NCI-H2227 (cell line): ENCODE measurements around the gene NUCKS1.
"Not testable (repeated sequence)": the region's sequence is repeated elsewhere in the genome, so short reads cannot be mapped to it uniquely, and the experiment has no call there.

ENCODE experiments used
- DNase-seq: peaks from one replicate; lab custom pipeline; 2025; ENCODE audit not compliant: unreplicated experiment; lab: John Stamatoyannopoulos, UW

Gene NUCKS1

DNA sequence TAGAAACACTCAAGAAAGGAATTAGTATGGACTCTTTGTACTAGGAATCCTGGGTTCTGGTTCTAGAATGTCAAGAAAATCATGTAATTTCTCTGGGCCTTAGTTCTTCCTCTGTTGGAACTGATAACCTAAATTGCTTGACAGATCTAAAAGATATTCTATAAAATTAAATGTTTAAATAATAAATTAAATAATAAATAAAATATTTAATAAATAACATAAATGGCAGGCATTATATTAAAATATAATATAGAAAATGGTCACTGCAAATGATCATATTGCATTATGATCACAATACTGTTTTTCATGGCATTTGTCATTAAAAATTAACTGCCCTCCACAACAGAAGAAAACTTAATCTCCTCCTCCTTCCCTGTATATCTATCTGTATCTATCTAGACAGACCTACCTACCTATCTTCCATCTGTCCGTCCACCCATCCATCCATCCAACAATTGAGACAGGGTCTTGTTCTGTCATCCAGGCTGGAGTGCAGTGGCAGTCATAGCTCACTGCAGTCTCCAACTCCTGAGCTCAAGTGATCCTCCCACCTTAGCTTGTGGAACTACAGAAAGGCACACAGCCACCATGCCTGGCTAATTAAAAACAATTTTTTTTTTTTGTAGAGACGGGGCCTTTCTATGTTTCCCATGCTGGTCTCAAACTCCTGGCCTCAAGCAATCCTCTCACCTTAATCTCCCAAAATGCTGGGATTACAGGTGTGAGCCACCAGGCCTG lies 16.4 kb downstream of the NUCKS1 start:
- DNase-seq = no peak

DNA sequence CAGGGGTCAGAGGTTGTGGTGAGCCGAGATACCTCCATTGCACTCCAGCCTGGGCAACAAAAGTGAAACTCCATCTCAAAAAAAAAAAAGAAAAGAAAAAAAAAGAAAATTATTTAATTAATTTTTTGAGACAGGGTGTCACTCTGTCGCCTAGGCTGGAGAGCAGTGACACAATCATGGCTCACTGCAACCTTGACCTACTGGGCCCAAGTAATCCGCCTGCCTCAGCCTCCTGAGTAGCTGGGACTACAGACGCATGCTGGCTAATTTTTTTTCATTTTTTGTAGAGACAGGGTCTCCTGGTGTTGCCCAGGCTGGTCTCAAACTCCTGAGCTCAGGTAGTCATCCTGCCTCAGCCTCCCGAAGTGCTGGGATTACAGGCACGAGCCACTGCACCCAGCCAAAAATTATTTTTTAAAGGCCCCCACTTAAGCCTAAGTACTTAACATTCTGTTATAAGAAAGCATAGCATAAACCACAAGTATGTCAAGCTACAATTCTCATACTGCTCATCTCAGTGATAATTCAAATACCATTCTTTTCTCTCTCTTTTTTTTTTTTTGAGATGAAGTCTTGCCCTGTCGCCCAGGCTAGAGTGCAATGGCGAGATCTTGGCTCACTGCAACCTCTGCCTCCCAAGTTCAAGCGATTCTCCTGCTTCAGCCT lies 19.9 kb downstream of the NUCKS1 start:
- DNase-seq = no peak

DNA sequence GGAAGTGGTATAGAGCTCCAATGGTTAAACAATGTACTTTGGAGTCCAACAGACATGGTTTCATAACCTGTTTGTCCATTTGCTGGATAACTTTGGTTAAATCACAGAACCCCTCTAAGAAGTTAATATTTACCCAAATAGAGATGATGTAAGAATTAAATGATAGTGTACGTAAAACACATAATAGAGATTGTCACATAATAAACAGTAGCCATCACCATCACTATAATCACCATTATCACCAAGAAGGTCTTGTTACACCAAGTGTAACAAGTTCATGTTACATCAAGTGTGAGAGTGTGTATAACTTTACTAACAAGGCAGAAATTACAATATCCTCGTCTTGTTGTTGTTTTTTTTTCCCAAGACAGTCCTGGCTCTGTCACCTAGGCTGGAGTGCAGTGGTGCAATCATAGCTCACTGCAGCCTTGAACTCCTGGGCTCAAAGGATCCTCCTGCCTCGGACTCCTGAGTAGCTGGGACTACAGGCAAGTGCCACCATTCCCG lies 23.3 kb downstream of the NUCKS1 start:
- DNase-seq = no peak

DNA sequence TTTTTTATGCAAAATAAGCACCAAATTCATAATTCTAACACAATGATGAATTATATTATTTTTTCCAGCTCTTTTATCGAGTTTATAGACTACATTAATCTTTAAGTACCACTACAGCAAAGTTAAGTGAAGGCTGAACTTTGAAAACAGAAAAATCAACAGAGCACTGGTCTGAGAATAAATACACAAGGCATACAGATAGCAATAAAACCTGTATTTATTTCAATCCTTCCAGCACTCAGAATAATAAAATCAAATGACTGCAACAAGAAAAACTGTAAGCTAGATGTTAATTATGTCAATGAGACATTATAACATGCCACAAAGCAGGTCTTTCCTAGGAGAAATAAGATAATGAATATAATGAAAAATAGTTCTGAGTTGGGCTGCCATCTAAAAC lies 24.5 kb downstream of the NUCKS1 start:
- no peak for DNase-seq

DNA sequence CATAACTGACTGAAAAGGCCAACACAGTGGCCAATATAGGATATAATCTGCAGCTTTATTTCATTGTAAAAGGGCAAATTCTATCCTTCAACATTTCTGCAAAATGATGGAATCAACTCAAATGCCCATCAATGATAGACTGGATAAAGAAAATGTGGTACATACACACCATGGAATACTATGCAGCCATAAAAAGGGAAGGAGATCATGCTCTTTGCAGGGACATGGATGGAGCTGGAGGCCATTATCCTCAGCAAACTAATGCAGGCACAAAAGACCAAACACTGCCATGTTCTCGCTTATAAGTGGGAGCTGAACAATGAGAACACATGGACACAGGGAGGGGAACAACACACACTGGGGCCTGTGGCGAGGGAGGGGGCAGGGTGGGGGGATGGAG lies 29.2 kb downstream of the NUCKS1 start:
- DNase-seq = not testable (repeated sequence)

DNA sequence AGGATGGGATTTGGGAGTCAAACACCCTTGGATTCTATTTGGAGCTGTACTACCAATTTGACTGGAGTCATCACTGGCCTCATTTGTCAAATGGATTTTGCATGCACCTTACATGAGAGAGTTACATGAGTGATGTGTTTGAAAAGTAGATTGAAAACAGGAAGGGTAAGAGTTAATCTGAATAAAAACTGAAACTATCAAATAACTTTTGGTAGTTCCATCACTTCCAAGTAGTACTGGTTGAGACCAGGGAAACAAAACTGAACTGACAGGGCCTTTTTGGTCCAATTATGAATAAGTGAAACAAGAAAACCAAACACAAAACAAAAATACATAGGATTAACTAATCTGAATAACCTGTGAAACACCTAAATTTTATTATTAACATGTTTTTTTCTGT lies 30.2 kb downstream of the NUCKS1 start:
- no peak for DNase-seq

DNA sequence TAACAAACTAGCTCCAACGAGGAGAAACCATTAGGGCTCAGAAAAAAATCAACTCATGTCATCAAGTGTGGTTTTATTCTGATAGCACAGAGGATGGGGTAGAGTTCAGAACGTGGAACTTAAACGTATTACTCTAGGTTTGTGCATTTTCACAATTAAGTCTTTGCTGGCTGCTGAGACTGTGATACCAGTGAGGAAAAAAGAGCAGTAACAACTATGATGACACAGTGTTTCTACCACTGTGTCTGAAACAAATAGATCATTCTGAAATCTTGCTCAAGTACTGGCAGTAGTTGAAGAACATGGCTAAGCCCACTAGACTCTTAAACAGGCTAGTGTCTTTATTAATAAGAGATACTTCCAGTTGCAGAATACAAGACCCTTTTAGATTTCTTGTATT lies 31.0 kb downstream of the NUCKS1 start:
- DNase-seq = no peak

DNA sequence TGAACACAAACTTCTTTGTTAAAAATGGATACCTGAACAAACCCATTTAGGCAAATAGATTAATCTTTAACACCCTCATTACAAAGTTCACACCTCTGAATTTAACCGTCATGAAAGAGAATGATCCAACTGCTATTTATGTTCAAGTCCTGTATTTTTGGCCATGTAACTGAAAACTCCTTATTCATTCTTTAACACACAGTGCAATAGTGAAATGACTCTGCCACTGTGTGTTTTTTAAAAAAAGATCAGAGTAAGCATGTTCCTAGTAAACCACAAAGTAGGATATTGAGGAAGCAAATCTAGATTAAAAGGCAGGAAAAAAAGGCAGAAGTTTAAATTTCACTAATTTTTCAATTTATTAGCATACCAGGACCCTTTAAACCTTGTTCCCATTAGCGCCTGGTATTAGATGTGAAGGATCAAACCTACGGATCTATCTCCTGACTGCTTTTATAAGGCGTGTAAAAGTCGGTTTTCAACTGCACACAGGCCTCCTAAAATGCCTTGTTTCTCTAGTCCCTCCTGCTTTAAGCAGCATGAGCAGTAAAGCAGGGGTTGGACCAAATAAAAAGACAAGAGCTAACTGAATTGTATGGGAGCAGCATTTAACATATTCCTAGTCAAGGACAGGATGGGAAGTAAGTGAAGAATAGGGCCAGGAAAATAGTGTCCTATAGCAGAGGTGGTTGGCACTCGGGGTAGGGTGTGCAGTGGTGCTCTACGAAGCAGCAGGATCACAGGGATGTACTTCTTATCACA lies 33.4 kb downstream of the NUCKS1 start:
- no peak for DNase-seq

DNA sequence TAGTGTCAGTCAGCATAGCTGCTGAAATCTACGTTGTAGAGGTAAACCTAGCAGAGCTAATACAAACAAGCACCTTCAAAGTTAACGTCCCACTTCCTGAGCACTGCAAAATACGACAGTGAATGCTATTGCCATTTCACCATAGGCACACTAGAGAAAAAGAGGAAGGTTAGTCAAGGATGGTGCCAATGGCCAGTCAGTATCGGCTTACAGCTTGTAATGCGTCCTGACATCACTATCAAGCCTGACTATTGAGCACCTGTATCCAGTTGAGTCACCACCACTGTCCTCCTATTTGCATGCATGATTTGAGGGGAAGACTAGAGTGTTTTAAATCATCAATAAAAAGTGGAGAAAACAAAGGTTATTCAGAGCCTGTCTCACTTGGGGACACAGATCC lies 34.4 kb downstream of the NUCKS1 start:
- no peak for DNase-seq

DNA sequence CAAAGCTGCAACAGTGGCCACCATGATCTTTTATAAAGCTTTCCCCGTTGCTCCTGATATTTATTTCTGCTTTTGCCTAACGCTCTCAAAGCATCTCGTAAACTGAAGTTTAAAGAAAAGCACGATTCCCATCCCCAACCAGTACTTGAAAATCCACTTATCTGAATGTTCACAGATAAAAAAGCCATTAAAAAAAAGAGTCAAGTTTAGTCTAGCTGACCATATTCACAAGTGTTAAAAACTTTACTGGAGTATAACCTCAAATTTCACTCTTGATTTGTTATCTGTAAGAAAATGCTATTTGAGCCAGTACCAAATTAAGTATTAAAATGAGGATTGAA lies 35.1 kb downstream of the NUCKS1 start:
- DNase-seq = no peak

DNA sequence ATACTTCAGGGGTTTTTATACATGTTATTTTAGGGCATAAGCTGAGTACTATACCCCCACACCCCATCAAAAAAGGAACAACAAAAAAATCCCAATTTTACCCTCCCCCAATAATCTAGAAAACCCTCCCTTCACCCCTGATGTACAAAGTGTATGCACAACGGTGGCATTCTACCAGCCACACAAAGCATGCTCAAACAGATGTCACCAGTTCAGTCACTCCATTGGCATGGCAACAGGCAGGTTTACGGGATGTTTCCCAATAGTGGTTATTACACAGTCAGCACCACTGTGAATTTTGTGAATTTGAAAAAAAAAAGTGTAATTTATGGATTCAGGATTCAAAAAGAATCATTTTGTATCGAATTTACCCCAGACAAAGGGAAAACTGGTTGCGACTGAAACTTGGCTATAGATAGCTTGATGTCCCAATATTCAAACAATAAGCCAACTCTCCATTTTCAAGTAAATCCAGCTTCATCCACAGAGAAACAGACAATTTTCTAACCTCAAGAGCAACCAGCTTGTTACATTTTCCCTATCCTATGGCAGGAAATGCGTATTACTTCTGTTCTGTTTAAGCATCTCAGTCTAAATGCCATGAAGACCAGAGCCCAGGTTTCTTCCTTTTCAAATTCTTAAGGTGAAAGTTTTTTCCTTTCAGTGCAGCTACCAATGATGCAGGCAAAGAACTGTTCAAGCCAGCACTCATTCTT lies 35.6 kb downstream of the NUCKS1 start:
- no peak for DNase-seq

DNA sequence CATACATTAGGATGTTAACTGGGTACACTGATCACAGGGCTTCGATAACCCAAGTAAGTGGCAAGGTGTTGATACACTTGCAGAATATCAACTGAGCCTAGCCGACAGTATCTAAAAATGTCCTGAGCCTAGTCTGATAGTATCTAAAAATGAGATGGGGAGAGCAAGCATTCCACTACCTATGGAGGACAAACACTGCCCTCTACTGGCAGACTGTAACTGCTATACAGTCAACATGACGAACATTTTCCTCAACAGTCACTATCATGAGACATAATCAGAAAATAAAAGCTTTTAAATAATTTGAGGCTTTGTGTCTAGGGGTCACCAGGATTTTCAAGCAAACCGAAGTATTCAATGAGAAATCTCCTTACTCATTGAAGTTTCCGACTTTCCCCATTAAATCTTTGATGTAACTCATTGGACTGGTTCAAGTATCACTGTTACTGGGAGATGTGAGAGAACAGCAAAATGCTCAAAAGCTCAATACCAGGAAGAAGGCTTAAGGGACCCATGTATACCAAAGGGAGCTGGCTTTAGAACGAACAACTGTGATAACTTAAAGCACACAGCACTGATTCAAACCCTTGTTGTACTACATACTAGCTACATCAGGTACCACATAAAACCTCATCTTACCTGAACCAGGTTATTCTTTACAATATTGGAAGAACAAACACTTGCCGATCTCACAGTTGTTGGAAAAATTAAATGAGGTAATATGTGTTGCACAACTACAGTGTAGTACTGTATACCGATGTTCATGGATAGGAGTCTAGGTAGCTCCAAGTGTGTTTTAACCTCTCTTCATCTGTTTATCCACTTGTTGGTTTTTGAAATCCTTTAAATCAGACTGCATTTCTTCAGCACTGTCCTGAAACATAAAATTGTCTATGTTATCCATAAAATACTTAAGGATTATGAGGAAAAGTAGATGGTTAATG lies 38.6 kb downstream of the NUCKS1 start:
- peak; percentile 87 for DNase-seq

DNA sequence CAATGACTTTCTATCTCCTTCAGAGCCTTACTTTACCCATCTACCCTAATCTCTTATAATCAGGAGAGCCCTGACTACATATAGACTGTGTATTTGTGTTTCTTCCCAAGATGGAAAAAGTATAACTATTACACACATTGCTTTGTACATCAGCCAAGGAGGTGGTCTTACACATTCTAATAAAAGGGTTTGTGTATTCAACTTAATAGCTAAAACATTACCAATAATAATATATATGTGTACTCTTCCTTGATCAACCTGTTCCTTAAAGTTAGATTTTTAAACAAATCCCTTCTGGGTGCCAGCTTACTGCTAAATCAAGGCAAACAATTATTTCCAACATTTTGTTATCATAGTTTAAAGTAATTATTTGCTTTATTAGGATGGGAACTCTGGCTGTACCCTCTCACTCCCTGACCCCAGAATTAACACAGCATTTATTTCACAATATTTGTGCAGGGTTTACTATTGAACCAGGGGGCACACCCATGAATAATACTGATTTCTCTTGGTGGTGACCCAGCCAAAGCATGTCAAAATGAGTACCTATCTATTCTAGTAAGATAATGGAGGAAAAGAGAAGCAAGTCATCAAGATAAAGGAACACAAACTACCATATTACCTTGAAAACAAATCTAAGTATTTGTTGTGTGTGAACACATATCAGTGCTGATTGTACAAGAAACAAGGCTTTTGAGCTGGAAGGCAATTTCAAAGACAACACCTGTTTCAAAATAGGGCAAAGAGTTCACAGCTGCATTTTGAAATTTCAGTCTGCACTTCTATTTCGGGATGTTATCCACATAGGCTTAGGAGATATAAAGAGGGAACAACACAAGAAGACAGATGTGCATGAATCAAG lies 39.5 kb downstream of the NUCKS1 start:
- DNase-seq = no peak

DNA sequence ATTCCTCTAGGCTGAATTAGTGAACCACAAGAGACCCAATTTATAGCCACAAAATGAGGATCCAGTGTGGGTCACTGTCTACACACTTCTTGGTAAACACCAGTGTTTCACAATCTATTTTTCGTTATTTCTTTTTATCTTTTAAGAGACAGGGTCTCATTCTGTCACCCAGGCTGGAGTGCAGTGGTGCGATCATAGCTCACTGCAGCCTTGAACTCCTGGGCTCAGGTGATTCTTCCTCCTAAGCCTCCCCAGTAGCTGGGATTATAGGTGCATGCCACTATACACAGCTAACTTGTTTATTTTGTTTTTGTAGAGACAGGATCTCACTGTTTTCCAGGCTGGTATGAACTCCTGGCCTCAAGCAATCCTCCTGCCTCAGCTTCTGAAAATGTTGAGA lies 40.3 kb downstream of the NUCKS1 start:
- DNase-seq = no peak

DNA sequence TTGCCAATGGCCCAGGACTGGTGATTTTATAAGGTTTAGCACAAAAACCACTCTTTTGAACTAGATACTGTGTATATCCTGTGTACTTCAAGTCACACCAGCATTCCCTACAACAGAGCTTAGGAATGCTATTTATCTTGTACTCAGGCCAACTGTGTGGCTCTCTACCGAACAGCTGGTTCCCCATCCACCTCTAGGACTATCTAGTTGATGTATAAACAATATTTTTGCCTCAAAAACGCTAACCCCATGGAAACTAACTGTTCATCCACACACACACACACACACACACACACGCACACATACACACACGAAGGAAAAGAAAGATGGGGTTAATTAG lies 41.0 kb downstream of the NUCKS1 start:
- no peak for DNase-seq

DNA sequence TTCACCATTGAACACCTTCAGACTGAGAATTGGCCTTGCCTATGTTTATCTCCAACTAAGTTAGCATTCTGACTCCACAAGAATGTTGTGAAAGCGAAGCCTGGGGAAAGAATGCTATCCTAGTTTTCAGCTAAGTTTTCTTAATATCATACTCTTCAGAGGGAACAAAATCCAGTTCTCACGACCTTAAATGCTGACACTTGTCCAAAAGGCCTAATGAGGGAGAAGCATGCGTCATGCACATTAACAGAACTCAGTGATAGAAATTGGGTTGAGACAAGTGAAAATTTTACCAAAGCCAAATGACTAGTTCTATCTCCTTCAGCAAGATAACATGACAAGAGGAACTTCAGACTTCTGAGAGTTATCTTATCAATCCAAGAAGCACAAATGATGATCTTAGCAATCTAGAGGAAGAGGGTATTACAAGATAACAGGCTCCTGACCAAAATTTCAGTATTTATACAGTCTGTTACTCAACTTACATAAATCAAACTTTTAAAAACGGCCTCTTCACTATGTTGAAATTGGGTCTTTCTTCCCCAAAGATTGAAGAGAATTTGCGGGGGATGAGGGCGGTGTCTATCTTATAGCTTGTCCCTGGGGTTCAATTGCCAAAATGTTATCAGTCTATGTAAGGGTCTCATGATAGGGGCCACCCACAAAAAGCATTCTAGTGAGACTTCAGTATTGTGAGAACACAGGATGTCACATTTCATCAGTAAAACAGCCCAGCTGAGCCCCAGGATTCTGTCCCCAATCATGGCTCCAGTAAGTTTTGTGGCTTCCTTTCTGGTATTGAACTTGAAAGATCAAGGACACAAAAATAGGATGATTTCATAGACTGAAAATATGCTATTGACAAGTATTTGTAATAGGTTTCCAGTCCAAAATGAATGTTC lies 43.1 kb downstream of the NUCKS1 start:
- no peak for DNase-seq

DNA sequence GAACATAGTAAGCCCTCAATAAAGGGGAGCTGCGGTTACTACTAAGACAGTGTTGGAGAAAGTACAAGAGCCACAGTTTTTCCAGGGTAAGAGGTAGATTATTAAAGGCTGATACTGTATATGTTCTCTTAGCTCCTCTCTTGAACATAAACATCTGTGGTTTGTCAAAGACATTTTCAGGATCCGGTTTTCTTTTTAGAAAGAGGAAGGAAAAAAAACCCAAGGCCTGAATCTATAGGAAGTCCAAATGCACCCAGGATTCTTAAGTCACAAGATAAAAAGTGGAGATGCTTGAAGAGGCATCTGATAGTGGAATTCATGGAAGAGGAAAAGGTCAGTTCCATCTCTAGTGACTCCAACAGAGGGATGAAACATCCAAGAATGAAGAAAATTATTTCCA lies 45.1 kb downstream of the NUCKS1 start:
- no peak for DNase-seq

DNA sequence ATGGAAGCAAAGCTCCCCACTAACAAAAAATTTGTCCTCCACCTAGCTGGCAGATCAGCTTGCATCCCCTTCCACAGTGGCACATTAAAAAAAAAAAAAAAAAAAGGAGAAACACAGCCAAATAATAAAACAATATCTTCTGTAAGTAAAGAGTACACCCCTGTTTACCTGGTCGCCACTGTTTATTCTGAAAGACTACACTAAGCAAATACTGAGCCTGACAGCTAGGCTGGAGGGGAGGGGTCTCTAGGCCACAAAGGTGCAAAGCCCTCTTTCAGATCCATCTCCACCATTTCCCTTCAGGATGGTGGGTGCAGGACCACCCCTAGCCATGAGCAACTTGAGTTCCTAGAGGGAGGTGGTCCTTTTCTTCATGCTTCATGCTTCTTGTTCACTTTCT lies 46.9 kb downstream of the NUCKS1 start:
- no peak for DNase-seq

DNA sequence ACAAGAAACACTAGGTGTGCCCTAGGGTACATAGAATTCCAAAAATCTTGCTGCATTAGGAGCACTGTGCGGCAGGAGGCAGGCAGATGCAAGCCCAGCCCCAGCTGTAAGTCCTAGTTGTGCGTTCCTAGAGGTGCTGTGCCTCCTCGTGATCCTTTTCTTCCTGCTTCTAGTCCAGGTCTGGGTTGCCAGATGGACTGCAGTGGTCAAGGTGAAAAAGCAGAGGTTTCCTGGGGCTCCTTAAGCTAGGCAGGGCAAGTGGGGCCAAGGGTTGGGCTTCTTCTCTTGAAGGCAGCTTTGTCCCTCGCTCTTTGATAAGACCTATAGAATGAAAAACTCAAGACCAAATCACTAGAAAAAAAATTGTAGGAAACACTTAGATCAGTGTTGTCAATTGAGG lies 48.1 kb downstream of the NUCKS1 start:
- no peak for DNase-seq
